Measurements from ENCODE around the gene CHN2.

CHN2 gene

GRCh38 chr7:29285444-29285793 is 90.8 kb downstream of the CHN2 start:
- no peak for TF ChIP-seq CREB5 (CRISPR knock-in tag; IDR thresholded peaks at IDR 0.05; ENCODE audit: low read depth)
- no peak for TF ChIP-seq TSHZ2 (CRISPR knock-in tag; IDR thresholded peaks at IDR 0.05)
- peak; percentile 62 for TF ChIP-seq ISL1 (CRISPR knock-in tag; IDR thresholded peaks at IDR 0.05)
- TF ChIP-seq GLIS3 (CRISPR knock-in tag; IDR thresholded peaks at IDR 0.05) = no peak
- peak; percentile 41; the same call in 1 of the 2 replicates for TF ChIP-seq PATZ1 (CRISPR knock-in tag; IDR thresholded peaks at IDR 0.05; ENCODE audit: borderline replicate concordance)
- TF ChIP-seq SNAI2 (CRISPR knock-in tag; IDR thresholded peaks at IDR 0.05) = no peak
- TF ChIP-seq PPARA (CRISPR knock-in tag; IDR thresholded peaks at IDR 0.05; ENCODE audit: borderline replicate concordance) = no peak
- no peak for TF ChIP-seq CSDC2 (CRISPR knock-in tag; IDR thresholded peaks at IDR 0.05)
- TF ChIP-seq ZFP30 (CRISPR knock-in tag; IDR thresholded peaks at IDR 0.05) = no peak
- no peak for TF ChIP-seq ZC3H10 (CRISPR knock-in tag; IDR thresholded peaks at IDR 0.05)
- TF ChIP-seq ESRRG (CRISPR knock-in tag; IDR thresholded peaks at IDR 0.05) = no peak
- no peak for TF ChIP-seq ZFP3 (CRISPR knock-in tag; IDR thresholded peaks at IDR 0.05)
- no peak for TF ChIP-seq BACH2 (CRISPR knock-in tag; IDR thresholded peaks at IDR 0.05; ENCODE audit: borderline replicate concordance)
- ATAC-seq = peak; percentile 68

- no peak for TF ChIP-seq TOX (CRISPR knock-in tag; IDR thresholded peaks at IDR 0.05; ENCODE audit: borderline replicate concordance)
- TF ChIP-seq POU6F1 (CRISPR knock-in tag; IDR thresholded peaks at IDR 0.05; ENCODE audit: borderline replicate concordance, low read depth) = no peak
- TF ChIP-seq OSR1 (CRISPR knock-in tag; IDR thresholded peaks at IDR 0.05) = no peak
- TF ChIP-seq ZFP30 (CRISPR knock-in tag; IDR thresholded peaks at IDR 0.05) = no peak
- no peak for TF ChIP-seq TCF4 (CRISPR knock-in tag; IDR thresholded peaks at IDR 0.05; ENCODE audit: borderline replicate concordance)
- TF ChIP-seq RARB (CRISPR knock-in tag; IDR thresholded peaks at IDR 0.05) = no peak
- no peak for TF ChIP-seq PATZ1 (CRISPR knock-in tag; IDR thresholded peaks at IDR 0.05; ENCODE audit: borderline replicate concordance)
- no peak for TF ChIP-seq ZNF70 (CRISPR knock-in tag; IDR thresholded peaks at IDR 0.05)
- TF ChIP-seq ESRRG (CRISPR knock-in tag; IDR thresholded peaks at IDR 0.05) = no peak
- no peak for TF ChIP-seq ISL1 (CRISPR knock-in tag; IDR thresholded peaks at IDR 0.05)
- ATAC-seq = no peak
These were observed 91.3 kb downstream of the CHN2 start for GRCh38 chr7:29285861-29286260.

- no peak for TF ChIP-seq PPARA (CRISPR knock-in tag; IDR thresholded peaks at IDR 0.05; ENCODE audit: borderline replicate concordance)
- TF ChIP-seq ISL1 (CRISPR knock-in tag; IDR thresholded peaks at IDR 0.05) = peak; percentile 16; the same call in 1 of the 2 replicates
- TF ChIP-seq ZFP3 (CRISPR knock-in tag; IDR thresholded peaks at IDR 0.05) = 0 out of 2 replicates have a peak, but pooled peaks have one; percentile 30
- peak; percentile 50; the same call in 2 of the 3 replicates for ATAC-seq
These were observed 92.8 kb downstream of the CHN2 start for GRCh38 chr7:29287366-29287765.

Measured in SK-N-SH treated with all-trans-retinoic acid at 6 μM for 48 hours (cell line).